Measurements from ENCODE around the gene IYD.

IYD gene

GRCh38 chr6:150325066-150325772 lies 43.6 kb upstream of the IYD start:
- Mint-ChIP-seq H3K4me1 (peaks cover 10% of the 10 kb centered on the region), H3K27me3 (ENCODE audit: low read depth, poor library complexity) (peaks cover 45% of the 10 kb centered on the region), H3K9me3 (peaks cover 5% of the 10 kb centered on the region), H3K27ac (no peak overlapping the region), H3K36me3 (ENCODE audit: low read depth) (peaks cover 5% of the 10 kb centered on the region), H3K4me3 (no peak overlapping the region)
- TF ChIP-seq, protein P1, sequence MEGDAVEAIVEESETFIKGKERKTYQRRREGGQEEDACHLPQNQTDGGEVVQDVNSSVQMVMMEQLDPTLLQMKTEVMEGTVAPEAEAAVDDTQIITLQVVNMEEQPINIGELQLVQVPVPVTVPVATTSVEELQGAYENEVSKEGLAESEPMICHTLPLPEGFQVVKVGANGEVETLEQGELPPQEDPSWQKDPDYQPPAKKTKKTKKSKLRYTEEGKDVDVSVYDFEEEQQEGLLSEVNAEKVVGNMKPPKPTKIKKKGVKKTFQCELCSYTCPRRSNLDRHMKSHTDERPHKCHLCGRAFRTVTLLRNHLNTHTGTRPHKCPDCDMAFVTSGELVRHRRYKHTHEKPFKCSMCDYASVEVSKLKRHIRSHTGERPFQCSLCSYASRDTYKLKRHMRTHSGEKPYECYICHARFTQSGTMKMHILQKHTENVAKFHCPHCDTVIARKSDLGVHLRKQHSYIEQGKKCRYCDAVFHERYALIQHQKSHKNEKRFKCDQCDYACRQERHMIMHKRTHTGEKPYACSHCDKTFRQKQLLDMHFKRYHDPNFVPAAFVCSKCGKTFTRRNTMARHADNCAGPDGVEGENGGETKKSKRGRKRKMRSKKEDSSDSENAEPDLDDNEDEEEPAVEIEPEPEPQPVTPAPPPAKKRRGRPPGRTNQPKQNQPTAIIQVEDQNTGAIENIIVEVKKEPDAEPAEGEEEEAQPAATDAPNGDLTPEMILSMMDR (IDR thresholded peaks at IDR 0.05), result no peak
- DNase-seq, result no peak

DNA sequence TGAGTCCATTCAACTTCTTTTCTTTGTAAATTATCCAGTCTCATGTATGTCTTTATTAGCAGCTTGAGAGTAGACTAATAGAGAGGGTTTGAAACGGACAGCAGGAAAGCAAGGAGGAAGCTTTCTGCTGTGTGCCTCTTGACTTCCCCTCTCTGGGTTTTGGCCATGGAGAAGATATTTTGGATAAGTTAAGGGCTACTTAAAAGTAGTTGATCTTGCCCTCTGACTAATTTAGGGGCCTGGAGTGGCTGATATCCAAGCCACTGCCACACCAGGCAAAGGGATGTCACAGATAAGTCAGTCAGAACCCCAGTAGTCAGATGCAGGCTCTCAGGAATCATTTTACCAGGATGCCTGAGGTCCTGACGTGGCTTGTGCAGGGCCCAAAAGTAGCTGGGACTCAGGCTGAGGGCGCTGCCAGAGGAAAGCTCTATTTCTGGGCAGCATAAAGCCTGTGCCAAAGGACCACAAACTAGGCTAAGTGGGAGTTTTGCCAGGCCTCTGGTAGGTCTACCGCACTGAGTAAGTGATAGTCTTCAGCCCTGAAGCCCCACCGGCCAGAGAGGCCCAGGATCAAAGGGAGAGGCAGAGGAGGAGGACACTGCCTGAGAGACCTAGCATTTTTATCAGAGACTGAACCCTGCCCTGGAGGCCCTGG lies 41.6 kb upstream of the IYD start:
- peaks cover 5% of the 10 kb centered on the region for H3K36me3 Mint-ChIP-seq (ENCODE audit: low read depth)
- peaks cover 36% of the 10 kb centered on the region for H3K27me3 Mint-ChIP-seq (ENCODE audit: low read depth, poor library complexity)
- no peak overlapping the region for H3K27ac Mint-ChIP-seq
- no peak for DNase-seq
- peaks cover 5% of the 10 kb centered on the region for H3K9me3 Mint-ChIP-seq
- H3K4me3 Mint-ChIP-seq, result no peak overlapping the region
- TF ChIP-seq, protein P1 (IDR thresholded peaks at IDR 0.05), result no peak
- H3K4me1 Mint-ChIP-seq, result peaks cover 4% of the 10 kb centered on the region

DNA sequence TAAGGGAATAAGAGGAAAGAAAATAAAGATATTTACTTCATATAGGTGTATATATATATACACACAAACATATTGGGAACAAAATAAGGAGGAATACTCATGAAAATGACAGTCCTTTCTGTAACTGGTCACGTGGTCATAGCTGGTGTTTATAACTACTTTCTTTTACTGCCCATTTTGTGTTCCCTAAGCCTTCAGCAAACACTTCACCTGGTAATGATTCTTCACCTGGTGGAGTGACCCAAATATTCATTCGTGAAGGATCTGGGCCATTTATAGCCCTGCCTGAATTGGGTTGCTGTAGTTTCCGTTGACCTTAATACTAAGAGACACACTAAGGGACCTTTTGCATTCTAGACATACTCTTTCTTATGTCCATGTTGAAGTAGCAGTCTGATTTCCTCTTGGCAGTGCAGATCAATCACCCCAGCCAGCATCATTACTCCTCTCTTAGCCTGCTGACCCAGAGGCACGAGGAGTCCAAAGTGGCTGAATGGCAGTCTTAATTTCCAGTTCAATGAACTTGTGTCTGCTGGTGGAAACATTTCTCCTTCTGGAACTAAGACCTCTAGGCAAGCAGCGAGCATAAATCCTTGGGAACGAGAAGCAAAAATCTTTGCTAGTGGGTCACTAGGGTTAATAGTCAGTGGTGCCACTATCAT lies 39.9 kb upstream of the IYD start:
- TF ChIP-seq, protein P1 (IDR thresholded peaks at IDR 0.05), result no peak
- Mint-ChIP-seq H3K27ac (no peak overlapping the region), H3K4me3 (no peak overlapping the region), H3K4me1 (peaks cover 4% of the 10 kb centered on the region), H3K36me3 (ENCODE audit: low read depth) (peaks cover 5% of the 10 kb centered on the region), H3K9me3 (peaks cover 5% of the 10 kb centered on the region), H3K27me3 (ENCODE audit: low read depth, poor library complexity) (peaks cover 23% of the 10 kb centered on the region)
- no peak for DNase-seq

- H3K27ac Mint-ChIP-seq, result no peak overlapping the region
- H3K36me3 Mint-ChIP-seq (ENCODE audit: low read depth), result no peaks in the 10 kb centered on the region
- TF ChIP-seq, protein P1 (IDR thresholded peaks at IDR 0.05), result no peak
- peaks cover 10% of the 10 kb centered on the region for H3K4me1 Mint-ChIP-seq
- H3K27me3 Mint-ChIP-seq (ENCODE audit: low read depth, poor library complexity), result peaks cover 19% of the 10 kb centered on the region
- no peaks in the 10 kb centered on the region for H3K9me3 Mint-ChIP-seq
- DNase-seq, result no peak
- no peak overlapping the region for H3K4me3 Mint-ChIP-seq
Measured at GRCh38 chr6:150331344-150331743, 37.5 kb upstream of the IYD start.

DNA sequence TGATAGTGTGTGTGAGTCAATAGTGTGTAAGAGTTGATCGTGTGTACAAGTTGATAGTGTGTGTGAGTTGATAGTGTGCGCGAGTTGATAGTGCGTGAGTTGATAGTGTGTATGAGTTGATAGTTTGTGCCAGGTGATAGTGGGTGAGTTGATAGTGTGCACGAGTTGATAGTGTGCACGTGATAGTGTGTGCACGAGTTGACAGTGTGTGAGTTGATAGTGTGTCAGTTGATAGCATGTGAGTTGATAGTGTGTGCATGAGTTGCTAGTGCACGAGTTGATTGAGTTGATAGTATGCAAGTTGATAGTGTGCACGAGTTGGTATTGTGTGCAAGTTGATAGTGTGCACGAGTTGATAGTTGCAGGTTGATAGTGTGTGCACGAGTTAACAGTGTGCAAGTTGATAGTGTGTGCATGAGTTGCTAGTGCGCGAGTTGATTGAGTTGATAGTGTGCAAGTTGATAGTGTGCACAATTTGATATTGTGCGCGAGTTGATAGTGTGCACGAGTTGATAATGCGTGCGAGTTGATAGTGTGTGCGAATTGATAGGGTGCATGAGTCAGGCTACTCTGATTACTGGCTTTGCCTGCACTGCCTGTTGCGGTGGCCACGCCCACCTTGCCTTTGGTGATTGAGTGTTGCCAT lies 35.8 kb upstream of the IYD start:
- Mint-ChIP-seq H3K4me3 (no peak overlapping the region), H3K9me3 (no peaks in the 10 kb centered on the region), H3K27me3 (ENCODE audit: low read depth, poor library complexity) (peaks cover 20% of the 10 kb centered on the region), H3K27ac (no peak overlapping the region), H3K4me1 (peaks cover 10% of the 10 kb centered on the region), H3K36me3 (ENCODE audit: low read depth) (no peaks in the 10 kb centered on the region)
- DNase-seq, result no peak
- TF ChIP-seq, protein P1 (IDR thresholded peaks at IDR 0.05), result no peak
